DOHH2 (cell line): ENCODE data around the gene ZNF229.
A peak's percentile ranks its signal among the peaks of the same experiment; 100 is the strongest.
"Not testable (repeated sequence)": the region's sequence is repeated elsewhere in the genome, so short reads cannot be mapped to it uniquely, and the experiment has no call there.

Experiments used
- H3F3A ChIP-seq: fragments of 200-600 bp; sonication (generic), shearing (Covaris generic); 2 replicates; pipeline ENCODE4 v1.6.0; 2016; ENCODE audit warnings: antibody characterized with exemption, mild to moderate bottlenecking; ENCODE audit not compliant: control insufficient read depth, insufficient read depth
- H3K27ac ChIP-seq: fragments of 200-600 bp; sonication (generic); 2 replicates; pipeline ENCODE4 v1.5.1; 2014; ENCODE audit warnings: low read depth, mild to moderate bottlenecking, low read length, moderate library complexity
- H3K27me3 ChIP-seq: fragments of 200-600 bp; sonication (generic); 2 replicates; pipeline ENCODE4 v1.6.1; 2014; ENCODE audit warnings: mild to moderate bottlenecking, low read length, mixed read lengths; ENCODE audit not compliant: control insufficient read depth
- H3K36me3 ChIP-seq: fragments of 200-600 bp; sonication (generic); 2 replicates; pipeline ENCODE4 v1.6.1; 2014; ENCODE audit warnings: mild to moderate bottlenecking, low read length, moderate library complexity, mixed read lengths; ENCODE audit not compliant: control insufficient read depth
- H3K4me1 ChIP-seq: fragments of 200-600 bp; sonication (generic); 2 replicates; pipeline ENCODE4 v1.6.1; 2014; ENCODE audit warnings: mild to moderate bottlenecking, low read length, mixed read lengths; ENCODE audit not compliant: control insufficient read depth
- H3K4me2 ChIP-seq: fragments of 200-600 bp; sonication (generic); 2 replicates; pipeline ENCODE4 v1.6.0; 2014; ENCODE audit warnings: mild to moderate bottlenecking, low read length, moderate library complexity
- H3K4me3 ChIP-seq: fragments of 200-600 bp; sonication (generic); 2 replicates; pipeline ENCODE4 v1.5.1; 2014; ENCODE audit warnings: mild to moderate bottlenecking, low read length, mixed read lengths
- H3K79me2 ChIP-seq: fragments of 200-600 bp; sonication (generic); 2 replicates; pipeline ENCODE4 v1.6.1; 2014; ENCODE audit warnings: mild to moderate bottlenecking, low read length, mixed read lengths; ENCODE audit not compliant: control insufficient read depth
- H3K9me2 ChIP-seq: fragments of 200-600 bp; sonication (generic); replicated peaks from 2 replicates; pipeline ENCODE4 v1.6.1; 2014; ENCODE audit warnings: mild to moderate bottlenecking, low read length, mixed read lengths; ENCODE audit not compliant: control insufficient read depth
- H3K9me3 ChIP-seq: fragments of 200-600 bp; sonication (generic); 2 replicates; pipeline ENCODE4 v1.6.1; 2014; ENCODE audit warnings: antibody characterized with exemption, low read length, mixed read lengths; ENCODE audit not compliant: control insufficient read depth, insufficient read depth
- H4K20me1 ChIP-seq: fragments of 200-600 bp; sonication (generic); 2 replicates; pipeline ENCODE4 v1.6.0; 2014; ENCODE audit warnings: low read depth, mild to moderate bottlenecking, antibody characterized with exemption, low read length, moderate library complexity; ENCODE audit not compliant: control insufficient read depth, insufficient read depth
- EZH2phosphoT487 ChIP-seq: fragments of 200-600 bp; sonication (generic); IDR thresholded peaks from 2 replicates; pipeline ENCODE4 v1.6.1; 2017; ENCODE audit warnings: borderline replicate concordance, mild to moderate bottlenecking, antibody characterized with exemption, low read length, moderate library complexity, mixed read lengths
- TF ChIP-seq, protein P1 (sequence below): fragments of 200-600 bp; sonication (generic); IDR thresholded peaks from one replicate; pipeline ENCODE4 v1.5.1; 2014; ENCODE audit warnings: antibody characterized with exemption, mild to moderate bottlenecking, low read depth, low read length; ENCODE audit not compliant: poor library complexity, severe bottlenecking

Gene ZNF229

DNA sequence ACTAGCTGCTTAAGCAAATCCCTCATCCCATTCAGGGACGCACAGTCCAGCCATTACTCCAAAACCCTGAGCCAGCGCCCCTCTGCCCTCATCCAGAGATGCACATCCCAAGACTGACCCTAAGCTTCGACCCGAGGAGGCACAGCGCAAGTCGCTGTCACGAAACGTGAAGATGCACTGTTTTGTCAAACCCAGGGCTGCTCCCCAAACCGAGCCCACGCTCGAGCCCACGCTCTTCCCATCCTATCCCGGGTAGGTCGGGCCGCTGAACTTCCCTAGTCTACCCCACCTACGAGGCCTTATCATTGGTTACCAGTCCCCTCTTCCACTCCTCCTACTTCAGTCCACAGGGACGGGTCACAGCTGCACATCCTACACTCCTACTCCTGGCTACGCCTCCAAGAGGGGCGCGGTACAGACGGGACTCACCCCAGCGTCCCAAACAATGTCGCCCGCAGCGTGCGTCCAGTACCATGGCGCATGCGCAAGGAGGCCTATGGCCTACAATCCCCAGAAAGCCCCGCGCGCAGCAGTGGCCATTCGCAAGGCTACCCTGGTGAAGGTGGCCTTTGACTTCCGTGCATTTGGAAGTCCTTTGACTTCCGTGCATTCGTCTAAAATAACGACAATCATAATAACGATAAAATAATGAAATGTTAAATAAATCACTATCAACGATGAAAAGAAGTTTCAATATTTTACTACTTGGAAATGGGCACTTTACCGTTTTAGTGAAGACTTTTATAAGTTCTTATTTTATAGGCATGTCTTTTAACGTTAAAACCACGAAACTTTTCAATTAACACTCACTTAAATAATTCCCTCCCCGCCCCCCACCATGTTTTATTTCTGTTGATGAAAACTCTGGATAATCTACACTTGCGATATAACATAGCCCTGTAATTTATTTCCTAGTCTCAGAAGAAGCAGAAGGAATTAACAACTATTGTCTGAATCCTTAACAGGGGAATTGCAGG lies 46.8 kb downstream of the ZNF229 start, which contains the start of gene ZNF285:
Gene ZNF285, minus strand, starts transcription at position 470 of the 977 bp plus-strand sequence. CDS start 4,395 bp downstream, outside the sequence.
- H3K27ac ChIP-seq = no peak within 1 kb of the TSS
- TF ChIP-seq, protein P1, sequence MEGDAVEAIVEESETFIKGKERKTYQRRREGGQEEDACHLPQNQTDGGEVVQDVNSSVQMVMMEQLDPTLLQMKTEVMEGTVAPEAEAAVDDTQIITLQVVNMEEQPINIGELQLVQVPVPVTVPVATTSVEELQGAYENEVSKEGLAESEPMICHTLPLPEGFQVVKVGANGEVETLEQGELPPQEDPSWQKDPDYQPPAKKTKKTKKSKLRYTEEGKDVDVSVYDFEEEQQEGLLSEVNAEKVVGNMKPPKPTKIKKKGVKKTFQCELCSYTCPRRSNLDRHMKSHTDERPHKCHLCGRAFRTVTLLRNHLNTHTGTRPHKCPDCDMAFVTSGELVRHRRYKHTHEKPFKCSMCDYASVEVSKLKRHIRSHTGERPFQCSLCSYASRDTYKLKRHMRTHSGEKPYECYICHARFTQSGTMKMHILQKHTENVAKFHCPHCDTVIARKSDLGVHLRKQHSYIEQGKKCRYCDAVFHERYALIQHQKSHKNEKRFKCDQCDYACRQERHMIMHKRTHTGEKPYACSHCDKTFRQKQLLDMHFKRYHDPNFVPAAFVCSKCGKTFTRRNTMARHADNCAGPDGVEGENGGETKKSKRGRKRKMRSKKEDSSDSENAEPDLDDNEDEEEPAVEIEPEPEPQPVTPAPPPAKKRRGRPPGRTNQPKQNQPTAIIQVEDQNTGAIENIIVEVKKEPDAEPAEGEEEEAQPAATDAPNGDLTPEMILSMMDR = no peak
- TF ChIP-seq EZH2phosphoT487 = no peak
- H3K36me3 ChIP-seq = no peaks in the 10 kb centered on the region
- H4K20me1 ChIP-seq = no peaks in the 10 kb centered on the region
- H3K9me3 ChIP-seq = peaks cover 10% of the 10 kb centered on the region; the same call in 1 of the 2 replicates
- H3F3A ChIP-seq = no peaks in the 10 kb centered on the region
- no peaks in the 10 kb centered on the region for H3K79me2 ChIP-seq
- H3K4me2 ChIP-seq = peak within 1 kb of the TSS; percentile 34
- no peaks in the 10 kb centered on the region for H3K27me3 ChIP-seq
- no peaks in the 10 kb centered on the region for H3K4me1 ChIP-seq
- H3K4me3 ChIP-seq = peak within 1 kb of the TSS; percentile 38
- H3K9me2 ChIP-seq = no peaks in the 10 kb centered on the region

DNA sequence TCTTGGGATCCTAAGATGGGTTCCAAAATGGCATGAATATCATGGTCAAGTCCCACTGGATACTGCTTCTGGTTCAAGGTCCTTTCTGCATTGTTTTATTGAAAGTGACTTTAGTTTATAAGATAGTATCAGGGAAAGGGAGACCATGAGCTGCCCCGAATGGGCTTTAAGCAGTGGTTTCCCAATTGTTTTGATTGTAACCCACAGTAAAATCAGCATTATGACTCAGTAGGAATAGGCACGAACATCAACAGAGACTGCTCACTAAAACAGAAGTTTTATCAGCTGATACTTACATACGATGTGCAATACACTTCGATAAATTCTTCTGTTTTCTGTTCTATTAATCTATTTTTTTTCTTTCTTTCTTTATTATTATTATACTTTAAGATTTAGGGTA lies 59.0 kb downstream of the ZNF229 start:
- H3K4me2 ChIP-seq, H3K9me2 ChIP-seq, H3K9me3 ChIP-seq, H3K79me2 ChIP-seq, H3K27me3 ChIP-seq, H3K27ac ChIP-seq, H4K20me1 ChIP-seq, H3K4me1 ChIP-seq, H3K4me3 ChIP-seq, H3F3A ChIP-seq, H3K36me3 ChIP-seq: not testable (repeated sequence)
